ENCODE measurements around the gene PLCB4.

The PLCB4 gene

DNA sequence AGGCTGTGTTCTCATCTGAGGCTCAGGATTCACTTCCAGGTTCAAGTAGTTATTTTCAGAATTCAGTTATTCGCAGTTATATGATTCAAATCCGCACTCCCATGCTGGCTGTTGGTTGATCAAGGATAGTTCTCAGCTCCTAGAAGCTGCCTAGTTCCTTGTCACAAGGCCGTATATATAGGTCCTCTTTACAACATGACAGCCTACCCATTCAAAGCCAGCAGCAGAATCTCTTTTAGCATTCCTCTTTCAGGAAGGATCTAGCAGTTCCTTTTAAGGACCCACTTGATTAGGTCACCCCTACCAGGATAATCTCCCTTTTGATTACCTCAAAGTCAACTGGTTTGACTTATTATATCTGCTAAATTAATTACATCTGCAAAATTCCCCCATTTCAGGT, 421.7 kb downstream of the PLCB4 start:
- H3K4me3 ChIP-seq: no peak overlapping the region
- TF ChIP-seq, protein P1, sequence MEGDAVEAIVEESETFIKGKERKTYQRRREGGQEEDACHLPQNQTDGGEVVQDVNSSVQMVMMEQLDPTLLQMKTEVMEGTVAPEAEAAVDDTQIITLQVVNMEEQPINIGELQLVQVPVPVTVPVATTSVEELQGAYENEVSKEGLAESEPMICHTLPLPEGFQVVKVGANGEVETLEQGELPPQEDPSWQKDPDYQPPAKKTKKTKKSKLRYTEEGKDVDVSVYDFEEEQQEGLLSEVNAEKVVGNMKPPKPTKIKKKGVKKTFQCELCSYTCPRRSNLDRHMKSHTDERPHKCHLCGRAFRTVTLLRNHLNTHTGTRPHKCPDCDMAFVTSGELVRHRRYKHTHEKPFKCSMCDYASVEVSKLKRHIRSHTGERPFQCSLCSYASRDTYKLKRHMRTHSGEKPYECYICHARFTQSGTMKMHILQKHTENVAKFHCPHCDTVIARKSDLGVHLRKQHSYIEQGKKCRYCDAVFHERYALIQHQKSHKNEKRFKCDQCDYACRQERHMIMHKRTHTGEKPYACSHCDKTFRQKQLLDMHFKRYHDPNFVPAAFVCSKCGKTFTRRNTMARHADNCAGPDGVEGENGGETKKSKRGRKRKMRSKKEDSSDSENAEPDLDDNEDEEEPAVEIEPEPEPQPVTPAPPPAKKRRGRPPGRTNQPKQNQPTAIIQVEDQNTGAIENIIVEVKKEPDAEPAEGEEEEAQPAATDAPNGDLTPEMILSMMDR (IDR thresholded peaks at IDR 0.05): no peak
- no peak for DNase-seq
- peaks cover 0 to 19% (median 7%) of the 10 kb centered on the region in 4 donors for H3K4me1 ChIP-seq
- H3K27ac ChIP-seq: no peak overlapping the region
- intact Hi-C loops (cut with DNase I; ENCODE audit: low total_unique reads): no loop called here
- no peaks in the 10 kb centered on the region for H3K27me3 ChIP-seq
- H3K9me3 ChIP-seq: no peaks in the 10 kb centered on the region
- no peaks in the 10 kb centered on the region for H3K36me3 ChIP-seq

DNA sequence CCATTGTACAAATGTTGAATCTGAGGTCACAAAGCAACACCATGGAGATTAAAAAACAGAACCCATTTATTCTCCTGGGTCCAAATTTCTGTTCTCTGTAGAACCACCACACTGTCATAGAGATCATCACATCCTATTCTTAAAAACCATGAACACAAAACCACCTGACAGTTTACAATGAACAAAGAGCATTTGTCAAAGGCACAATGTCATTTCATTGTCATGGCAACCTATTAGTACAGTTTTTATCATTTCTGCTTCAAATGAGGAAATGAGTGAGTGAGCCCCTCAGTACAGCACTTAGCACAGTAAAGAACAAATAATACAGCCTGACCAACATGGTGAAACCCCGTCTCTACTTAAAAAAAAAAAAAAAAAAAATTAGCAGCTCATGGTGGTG, 422.4 kb downstream of the PLCB4 start:
- intact Hi-C loops (cut with DNase I; ENCODE audit: low total_unique reads): no loop called here
- DNase-seq: no peak
- Histone ChIP-seq H3K36me3 (no peaks in the 10 kb centered on the region), H3K27me3 (no peaks in the 10 kb centered on the region), H3K27ac (no peak overlapping the region), H3K4me3 (no peak overlapping the region), H3K4me1 (peaks cover 0 to 19% (median 7%) of the 10 kb centered on the region in 4 donors), H3K9me3 (no peaks in the 10 kb centered on the region)
- TF ChIP-seq, protein P1 (IDR thresholded peaks at IDR 0.05): no peak

DNA sequence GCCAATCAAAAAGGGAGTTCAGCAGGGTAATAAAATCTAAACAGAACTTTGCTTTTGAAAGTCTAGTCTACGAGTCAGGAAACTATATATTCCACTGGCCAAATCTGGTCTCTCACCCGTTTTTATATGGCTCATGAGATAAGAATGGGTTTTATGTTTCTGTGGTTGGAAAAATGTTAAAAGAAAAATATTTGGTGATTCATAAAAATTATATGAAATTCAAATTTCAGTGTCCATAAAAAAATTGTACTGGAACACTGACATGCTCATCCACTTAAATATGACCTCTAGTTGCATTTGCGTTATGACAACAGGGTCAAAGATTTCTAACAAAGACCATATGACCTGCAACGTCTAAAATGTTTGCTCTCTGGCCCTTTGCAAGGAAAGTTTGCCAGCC, 423.2 kb downstream of the PLCB4 start:
- Histone ChIP-seq H3K4me1 (peaks cover 0 to 19% (median 7%) of the 10 kb centered on the region in 4 donors), H3K4me3 (no peak overlapping the region), H3K36me3 (no peaks in the 10 kb centered on the region), H3K9me3 (no peaks in the 10 kb centered on the region), H3K27me3 (no peaks in the 10 kb centered on the region), H3K27ac (no peak overlapping the region)
- intact Hi-C loops (cut with DNase I; ENCODE audit: low total_unique reads): no loop called here
- TF ChIP-seq, protein P1 (IDR thresholded peaks at IDR 0.05): no peak
- DNase-seq: no peak

DNA sequence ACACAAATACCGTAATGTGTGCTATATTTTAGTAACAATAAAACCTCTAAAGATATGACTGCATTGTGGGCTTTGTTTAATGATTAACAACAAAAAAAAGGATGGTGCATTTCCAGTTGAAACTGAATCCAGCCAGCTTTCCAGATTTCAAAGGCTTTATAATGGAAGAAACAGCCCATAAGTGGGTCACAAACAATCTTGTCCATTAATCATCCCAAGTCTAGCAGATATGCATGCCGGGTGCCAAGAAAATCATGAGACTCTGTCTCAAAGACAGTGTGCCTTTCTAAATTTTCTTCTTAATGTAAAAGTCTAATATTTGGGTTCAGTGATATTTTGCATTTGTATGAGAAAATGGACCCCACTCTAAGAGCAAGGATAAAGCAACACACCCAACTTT, 424.9 kb downstream of the PLCB4 start:
- H3K36me3 ChIP-seq: no peaks in the 10 kb centered on the region
- H3K9me3 ChIP-seq: no peaks in the 10 kb centered on the region
- H3K4me3 ChIP-seq: no peak overlapping the region
- DNase-seq: no peak
- H3K27me3 ChIP-seq: no peaks in the 10 kb centered on the region
- intact Hi-C loops (cut with DNase I; ENCODE audit: low total_unique reads): no loop called here
- H3K4me1 ChIP-seq: peaks cover 0 to 19% (median 7%) of the 10 kb centered on the region in 4 donors
- no peak overlapping the region for H3K27ac ChIP-seq
- TF ChIP-seq, protein P1 (IDR thresholded peaks at IDR 0.05): no peak

DNA sequence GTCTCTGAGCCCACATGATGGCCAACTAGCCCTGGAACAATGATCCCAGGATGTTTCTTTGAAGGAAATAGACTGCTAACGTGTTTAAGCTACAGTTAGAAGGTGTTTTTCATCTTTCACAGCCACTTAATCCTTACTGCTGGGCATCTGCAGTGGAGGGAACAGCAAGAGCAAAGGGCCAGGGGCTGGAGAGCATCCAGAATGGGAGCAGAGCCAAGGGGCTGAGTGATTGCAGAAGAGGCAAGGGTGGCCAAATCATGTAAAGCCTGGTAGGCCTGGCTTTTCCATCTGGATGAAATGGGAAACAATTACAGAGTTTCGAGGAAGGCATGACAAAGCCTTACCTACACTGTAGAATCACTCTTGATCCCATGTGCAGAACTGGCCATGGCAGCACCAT, 426.8 kb downstream of the PLCB4 start:
- H3K36me3 ChIP-seq: no peaks in the 10 kb centered on the region
- H3K4me1 ChIP-seq: peaks cover 0 to 19% (median 7%) of the 10 kb centered on the region in 4 donors
- DNase-seq: no peak
- TF ChIP-seq, protein P1 (IDR thresholded peaks at IDR 0.05): no peak
- no peak overlapping the region for H3K4me3 ChIP-seq
- H3K9me3 ChIP-seq: no peaks in the 10 kb centered on the region
- intact Hi-C loops (cut with DNase I; ENCODE audit: low total_unique reads): no loop called here
- no peaks in the 10 kb centered on the region for H3K27me3 ChIP-seq
- no peak overlapping the region for H3K27ac ChIP-seq

DNA sequence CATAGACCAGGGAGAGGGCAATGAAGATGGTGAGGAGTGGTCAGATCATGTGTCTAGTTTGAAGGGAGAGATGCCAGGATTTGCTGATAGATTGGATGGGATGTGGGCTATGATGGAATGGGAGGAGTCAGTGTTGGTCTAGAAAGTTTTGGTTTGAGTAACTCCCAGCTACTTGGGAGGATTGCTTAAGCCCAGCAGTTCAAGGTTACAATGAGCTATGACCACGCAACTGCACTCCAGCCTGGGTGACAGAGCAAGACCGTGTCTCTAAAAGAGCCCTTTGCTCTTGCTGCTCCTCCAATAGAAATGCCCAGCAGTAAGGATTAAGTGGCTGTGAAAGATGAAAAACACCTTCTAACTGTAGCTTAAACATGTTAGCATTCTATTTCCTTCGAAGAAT, 427.3 kb downstream of the PLCB4 start:
- intact Hi-C loops (cut with DNase I; ENCODE audit: low total_unique reads): no loop called here
- no peaks in the 10 kb centered on the region for H3K27me3 ChIP-seq

More for the DNA sequence above, 427.3 kb downstream of the PLCB4 start:
- H3K4me3 ChIP-seq: no peak overlapping the region
- no peak overlapping the region for H3K27ac ChIP-seq
- H3K36me3 ChIP-seq: no peaks in the 10 kb centered on the region
- no peak for DNase-seq
- TF ChIP-seq, protein P1 (IDR thresholded peaks at IDR 0.05): no peak
- H3K9me3 ChIP-seq: no peaks in the 10 kb centered on the region
- H3K4me1 ChIP-seq: peaks cover 0 to 19% (median 7%) of the 10 kb centered on the region in 4 donors
